Neural cell (in vitro differentiated cells): Measurements from ENCODE around the gene PLXNA4. TPM values are rescaled to one million over a fixed set of nuclear protein-coding genes. Genes with fewer than 3 reads are reported as not detected.

ENCODE experiments used
- H2AFZ ChIP-seq: fragments of 200-600, 300-800 bp; sonication (generic), shearing (Covaris generic); 2 replicates; pipeline ENCODE4 v1.6.0; 2014; ENCODE audit warnings: low read depth, mild to moderate bottlenecking, antibody characterized with exemption, low read length, moderate library complexity
- H3F3A ChIP-seq: fragments of 200-600 bp; shearing (Covaris generic); 2 replicates; pipeline ENCODE4 v1.6.1; 2016; ENCODE audit warnings: mild to moderate bottlenecking, moderate library complexity, mixed read lengths, antibody characterized with exemption, low read length; ENCODE audit not compliant: insufficient read depth, poor library complexity, severe bottlenecking
- H3K27ac ChIP-seq: fragments of 200-600, 300-800 bp; sonication (generic), shearing (Covaris generic); 2 replicates; pipeline ENCODE4 v1.5.1; 2014; ENCODE audit warnings: mild to moderate bottlenecking, low read length, moderate library complexity
- H3K27me3 ChIP-seq: fragments of 300-800, 200-600 bp; sonication (generic), shearing (Covaris generic); 2 replicates; pipeline ENCODE4 v1.6.0; 2014; ENCODE audit warnings: mild to moderate bottlenecking, low read depth, low read length, moderate library complexity; ENCODE audit not compliant: insufficient read depth
- H3K36me3 ChIP-seq: fragments of 300-800, 200-600 bp; sonication (generic), shearing (Covaris generic); 2 replicates; pipeline ENCODE4 v1.5.1; 2014; ENCODE audit warnings: mild to moderate bottlenecking, antibody characterized with exemption, low read length, moderate library complexity; ENCODE audit not compliant: insufficient read depth
- H3K4me2 ChIP-seq: fragments of 300-800, 200-600 bp; sonication (generic), shearing (Covaris generic); 2 replicates; pipeline ENCODE4 v1.6.0; 2014; ENCODE audit warnings: mild to moderate bottlenecking, low read length
- H3K4me3 ChIP-seq: fragments of 300-800, 200-600 bp; sonication (generic), shearing (Covaris generic); 2 replicates; pipeline ENCODE4 v1.5.1; 2014; ENCODE audit warnings: mild to moderate bottlenecking, low read length, moderate library complexity
- H3K79me2 ChIP-seq: fragments of 200-600 bp; shearing (Covaris generic); replicated peaks from 2 replicates; pipeline ENCODE4 v1.6.0; 2014; ENCODE audit warnings: mild to moderate bottlenecking, low read length, moderate library complexity; ENCODE audit not compliant: insufficient read depth
- H3K9ac ChIP-seq: fragments of 300-800, 200-600 bp; sonication (generic), shearing (Covaris generic); 2 replicates; pipeline ENCODE4 v1.6.1; 2016; ENCODE audit warnings: mild to moderate bottlenecking, low read length, mixed read lengths
- H3K9me2 ChIP-seq: fragments of 200-600 bp; shearing (Covaris generic); 2 replicates; pipeline ENCODE4 v1.6.1; 2016; ENCODE audit warnings: mild to moderate bottlenecking, low read length, mixed read lengths; ENCODE audit not compliant: insufficient read depth
- H3K9me3 ChIP-seq: fragments of 200-600, 300-800 bp; sonication (generic), shearing (Covaris generic); 2 replicates; pipeline ENCODE4 v1.6.1; 2016; ENCODE audit warnings: mild to moderate bottlenecking, mixed run types, low read length, moderate library complexity, mixed read lengths
- H4K20me1 ChIP-seq: fragments of 200-600 bp; shearing (Covaris generic); 2 replicates; pipeline ENCODE4 v1.6.1; 2016; ENCODE audit warnings: mild to moderate bottlenecking, mixed run types; ENCODE audit not compliant: insufficient read depth
- EP300 ChIP-seq: fragments of 450-650 bp; conservative IDR thresholded peaks from 2 replicates; pipeline ENCODE4 v1.6.1; 2014; ENCODE audit warnings: antibody characterized with exemption, mild to moderate bottlenecking, moderate library complexity; ENCODE audit not compliant: poor library complexity, severe bottlenecking
- EZH2 ChIP-seq: fragments of 200-600, 300-800 bp; shearing (Covaris generic), sonication (generic); IDR thresholded peaks from 2 replicates; pipeline ENCODE4 v1.6.1; 2014; ENCODE audit warnings: antibody characterized with exemption, low read length, borderline replicate concordance, mild to moderate bottlenecking; ENCODE audit not compliant: insufficient read depth, poor library complexity, severe bottlenecking
- MXI1 ChIP-seq: fragments of 450-650 bp; conservative IDR thresholded peaks from 2 replicates; pipeline ENCODE4 v1.6.1; 2014; ENCODE audit warnings: antibody characterized with exemption, mild to moderate bottlenecking; ENCODE audit not compliant: poor library complexity, severe bottlenecking
- POLR2AphosphoS5 ChIP-seq: IDR thresholded peaks from 2 replicates; pipeline ENCODE4 v1.6.1; 2012
- RAD21 ChIP-seq: fragments of 450-650 bp; conservative IDR thresholded peaks from 2 replicates; pipeline ENCODE4 v1.6.1; 2014; ENCODE audit warnings: antibody characterized with exemption, mild to moderate bottlenecking, moderate library complexity
- REST ChIP-seq: IDR thresholded peaks from 2 replicates; pipeline ENCODE4 v1.6.1; 2012; ENCODE audit warnings: borderline replicate concordance
- SMC3 ChIP-seq: fragments of 450-650 bp; conservative IDR thresholded peaks from 2 replicates; pipeline ENCODE4 v1.6.1; 2014; ENCODE audit warnings: antibody characterized with exemption, mild to moderate bottlenecking, moderate library complexity; ENCODE audit not compliant: poor library complexity
- TAF1 ChIP-seq: IDR thresholded peaks from 2 replicates; pipeline ENCODE4 v1.6.1; 2012; ENCODE audit warnings: low read depth
- polyA plus RNA-seq: library from polyadenylated mRNA; depleted of rRNA; stranded (reverse); fragments of >200 nt; gene quantifications from 2 replicates; pipeline ENCODE4 v1.2.3, GENCODE V29; 2014
- TF ChIP-seq, protein P1 (sequence below): fragments of 450-650 bp; IDR thresholded peaks from 2 replicates; pipeline ENCODE4 v1.5.1; 2014; ENCODE audit warnings: antibody characterized with exemption, mild to moderate bottlenecking, moderate library complexity; ENCODE audit not compliant: poor library complexity, severe bottlenecking

Gene PLXNA4
- polyA plus RNA-seq, 1 donor from 2014 or later = 7.2 TPM

DNA sequence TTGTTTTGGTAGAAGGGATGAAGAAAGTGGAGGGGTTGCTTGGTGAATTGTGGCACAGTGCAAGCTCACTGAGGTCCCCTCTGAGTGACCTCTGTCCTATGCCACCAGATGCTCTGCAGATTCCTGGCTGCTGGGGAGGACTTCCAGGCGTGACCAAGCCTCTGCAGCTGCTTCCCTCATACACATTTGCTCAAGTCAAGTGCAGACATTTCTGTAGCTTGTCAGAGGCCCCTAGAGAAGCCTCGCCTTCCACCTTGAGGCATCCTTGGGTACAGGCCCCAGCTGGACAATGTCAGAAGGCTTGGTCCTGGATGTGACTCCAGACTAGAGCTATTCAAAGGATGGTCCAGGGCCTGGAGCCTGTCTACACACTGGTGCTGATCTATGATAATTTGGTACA lies 464.2 kb downstream of the PLXNA4 start:
- no peak overlapping the region for H3K4me2 ChIP-seq
- H3K9me2 ChIP-seq = no peaks in the 10 kb centered on the region
- no peak overlapping the region for H3K4me3 ChIP-seq
- H3K79me2 ChIP-seq = no peaks in the 10 kb centered on the region
- H4K20me1 ChIP-seq = no peaks in the 10 kb centered on the region
- H3F3A ChIP-seq = no peaks in the 10 kb centered on the region
- no peaks in the 10 kb centered on the region for H3K9me3 ChIP-seq
- no peak overlapping the region for H2AFZ ChIP-seq
- H3K27me3 ChIP-seq = no peaks in the 10 kb centered on the region
- H3K36me3 ChIP-seq = no peaks in the 10 kb centered on the region
- TF ChIP-seq TAF1 (no peak), EZH2 (no peak), RAD21 (no peak)
- H3K27ac ChIP-seq = no peak overlapping the region
- no peak overlapping the region for H3K9ac ChIP-seq

DNA sequence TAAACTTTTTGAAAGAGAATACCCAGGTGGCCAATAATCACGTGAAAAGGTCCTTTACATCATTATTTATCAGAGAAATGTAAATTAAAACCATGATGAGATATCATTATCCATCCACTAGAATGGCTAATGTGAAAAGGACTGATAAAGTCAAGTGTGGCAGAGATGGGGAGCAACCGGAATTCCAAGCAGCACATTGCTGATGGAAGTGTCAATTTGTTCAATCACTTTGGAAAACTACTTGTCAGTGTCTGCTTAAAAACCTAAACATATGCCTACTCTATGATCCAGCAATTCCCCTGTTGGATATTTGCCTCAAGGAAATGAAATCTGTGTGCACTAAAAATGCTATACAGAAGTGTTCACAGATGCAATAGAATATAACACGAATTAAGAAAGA lies 465.6 kb downstream of the PLXNA4 start:
- Histone ChIP-seq H3K27ac (no peak overlapping the region), H3K9me3 (no peaks in the 10 kb centered on the region), H3K27me3 (no peaks in the 10 kb centered on the region), H2AFZ (no peak overlapping the region), H3K79me2 (no peaks in the 10 kb centered on the region), H3K4me2 (no peak overlapping the region), H3F3A (no peaks in the 10 kb centered on the region), H3K9me2 (no peaks in the 10 kb centered on the region), H4K20me1 (no peaks in the 10 kb centered on the region), H3K9ac (no peak overlapping the region), H3K36me3 (no peaks in the 10 kb centered on the region), H3K4me3 (no peak overlapping the region)
- TF ChIP-seq REST = peak; percentile 90
- no peak for TF ChIP-seq RAD21
- TF ChIP-seq SMC3 = no peak
- no peak for TF ChIP-seq EZH2
- peak; percentile 27 for TF ChIP-seq POLR2AphosphoS5
- TF ChIP-seq MXI1 = no peak
- TF ChIP-seq TAF1 = no peak
- peak; percentile 45 for TF ChIP-seq EP300
- TF ChIP-seq, protein P1, sequence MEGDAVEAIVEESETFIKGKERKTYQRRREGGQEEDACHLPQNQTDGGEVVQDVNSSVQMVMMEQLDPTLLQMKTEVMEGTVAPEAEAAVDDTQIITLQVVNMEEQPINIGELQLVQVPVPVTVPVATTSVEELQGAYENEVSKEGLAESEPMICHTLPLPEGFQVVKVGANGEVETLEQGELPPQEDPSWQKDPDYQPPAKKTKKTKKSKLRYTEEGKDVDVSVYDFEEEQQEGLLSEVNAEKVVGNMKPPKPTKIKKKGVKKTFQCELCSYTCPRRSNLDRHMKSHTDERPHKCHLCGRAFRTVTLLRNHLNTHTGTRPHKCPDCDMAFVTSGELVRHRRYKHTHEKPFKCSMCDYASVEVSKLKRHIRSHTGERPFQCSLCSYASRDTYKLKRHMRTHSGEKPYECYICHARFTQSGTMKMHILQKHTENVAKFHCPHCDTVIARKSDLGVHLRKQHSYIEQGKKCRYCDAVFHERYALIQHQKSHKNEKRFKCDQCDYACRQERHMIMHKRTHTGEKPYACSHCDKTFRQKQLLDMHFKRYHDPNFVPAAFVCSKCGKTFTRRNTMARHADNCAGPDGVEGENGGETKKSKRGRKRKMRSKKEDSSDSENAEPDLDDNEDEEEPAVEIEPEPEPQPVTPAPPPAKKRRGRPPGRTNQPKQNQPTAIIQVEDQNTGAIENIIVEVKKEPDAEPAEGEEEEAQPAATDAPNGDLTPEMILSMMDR = no peak

DNA sequence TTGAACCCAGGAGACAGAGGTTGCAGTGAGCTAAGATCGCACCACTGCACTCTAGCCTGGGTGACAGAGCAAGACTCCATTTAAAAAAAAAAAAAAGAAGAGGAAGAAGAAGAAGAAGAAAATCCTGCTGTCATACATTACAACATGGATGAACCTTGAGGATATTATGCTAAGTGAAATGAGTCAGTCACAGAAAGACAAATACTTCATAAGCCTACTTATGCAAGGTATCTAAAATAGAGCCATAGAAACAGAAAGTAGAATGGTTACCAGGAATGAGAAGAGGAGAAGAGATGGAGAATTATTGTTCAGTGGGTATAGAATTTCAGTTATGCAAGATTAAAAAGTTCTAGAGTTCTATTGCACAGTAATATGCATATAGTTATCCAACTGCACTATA lies 466.5 kb downstream of the PLXNA4 start:
- H2AFZ ChIP-seq = no peak overlapping the region

More for the DNA sequence above, 466.5 kb downstream of the PLXNA4 start:
- Histone ChIP-seq H3F3A (no peaks in the 10 kb centered on the region), H4K20me1 (no peaks in the 10 kb centered on the region), H3K4me3 (no peak overlapping the region), H3K36me3 (no peaks in the 10 kb centered on the region), H3K9me2 (no peaks in the 10 kb centered on the region), H3K4me2 (no peak overlapping the region), H3K27ac (no peak overlapping the region), H3K27me3 (no peaks in the 10 kb centered on the region), H3K79me2 (no peaks in the 10 kb centered on the region), H3K9me3 (no peaks in the 10 kb centered on the region), H3K9ac (no peak overlapping the region)
- no peak for TF ChIP-seq EZH2
- no peak for TF ChIP-seq REST
- no peak for TF ChIP-seq MXI1
- no peak for TF ChIP-seq TAF1
- TF ChIP-seq EP300 = no peak
- TF ChIP-seq, protein P1 = no peak
- TF ChIP-seq POLR2AphosphoS5 = no peak
- no peak for TF ChIP-seq RAD21
- TF ChIP-seq SMC3 = no peak
